Measurements from ENCODE around the gene OR10X1. TPM values are rescaled to one million over a fixed set of nuclear protein-coding genes. Genes with fewer than 3 reads are reported as not detected.

OR10X1 gene
- total RNA-seq, 2 experiments from 2014 or later: not detected

DNA sequence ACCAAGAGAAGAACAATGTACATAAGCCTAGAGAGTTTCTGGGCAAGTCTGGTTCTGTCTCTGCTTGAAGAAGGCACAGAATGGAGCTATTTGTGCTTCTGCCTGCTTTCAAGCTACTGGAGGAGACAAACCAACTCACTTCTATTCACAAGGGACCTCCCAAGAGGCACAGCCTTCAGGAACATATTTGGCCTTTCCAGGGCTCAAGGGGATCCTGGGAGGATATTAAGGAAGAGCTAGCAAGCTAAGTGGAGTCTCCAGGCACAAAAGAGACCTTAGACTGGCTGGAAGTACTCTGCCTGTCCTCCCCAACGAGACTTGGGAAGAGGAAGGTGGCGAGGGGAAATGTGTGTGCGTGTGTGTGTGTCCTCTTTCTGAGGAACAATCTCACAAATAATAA is 25.3 kb downstream of the OR10X1 start, which contains the start of gene OR6Y1:
Gene OR6Y1, minus strand, starts transcription at position 54 of the 400 bp plus-strand sequence. CDS start 6,300 bp downstream, outside the sequence.
- H3K36me3 Mint-ChIP-seq (ENCODE audit: low read depth): no peaks in the 10 kb centered on the region
- H3K4me1 Mint-ChIP-seq: no peaks in the 10 kb centered on the region
- no peak within 1 kb of the TSS for H3K4me3 Mint-ChIP-seq
- ChIA-PET POLR2A (no interaction called here), CTCF (no interaction called here)
- no peak for DNase-seq
- no peak within 1 kb of the TSS for H3K27ac Mint-ChIP-seq
- peaks cover 7% of the 10 kb centered on the region for H3K27me3 Mint-ChIP-seq
- H3K9me3 Mint-ChIP-seq: no peaks in the 10 kb centered on the region

- Mint-ChIP-seq H3K9me3 (no peaks in the 10 kb centered on the region), H3K27me3 (peaks cover 10% of the 10 kb centered on the region), H3K4me3 (no peak overlapping the region), H3K36me3 (ENCODE audit: low read depth) (no peaks in the 10 kb centered on the region), H3K27ac (no peak overlapping the region), H3K4me1 (no peaks in the 10 kb centered on the region)
- no peak for DNase-seq
- ChIA-PET CTCF (no interaction called here), POLR2A (no interaction called here)
These were observed 27.4 kb downstream of the OR10X1 start for GRCh38 chr1:158552296-158552695.

DNA sequence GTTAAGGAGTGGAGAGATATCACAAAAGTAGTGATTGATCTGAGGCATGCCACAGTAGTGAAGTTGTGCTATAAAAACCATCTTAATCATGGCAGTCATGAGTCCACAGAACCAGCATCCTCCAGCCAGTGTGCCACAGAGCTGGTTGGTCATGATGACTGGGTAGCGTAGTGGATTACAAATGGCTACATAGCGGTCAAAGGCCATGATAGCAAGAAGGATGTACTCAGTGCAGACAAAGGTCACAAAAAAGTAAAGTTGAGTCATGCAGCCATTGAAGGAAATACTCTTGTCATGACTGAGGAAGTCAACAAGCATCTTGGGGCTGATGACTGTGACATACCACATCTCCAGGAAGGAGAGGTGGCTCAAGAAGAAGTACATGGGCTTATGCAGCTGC is 32.2 kb downstream of the OR10X1 start:
- H3K27me3 Mint-ChIP-seq: peaks cover 3% of the 10 kb centered on the region

DNA sequence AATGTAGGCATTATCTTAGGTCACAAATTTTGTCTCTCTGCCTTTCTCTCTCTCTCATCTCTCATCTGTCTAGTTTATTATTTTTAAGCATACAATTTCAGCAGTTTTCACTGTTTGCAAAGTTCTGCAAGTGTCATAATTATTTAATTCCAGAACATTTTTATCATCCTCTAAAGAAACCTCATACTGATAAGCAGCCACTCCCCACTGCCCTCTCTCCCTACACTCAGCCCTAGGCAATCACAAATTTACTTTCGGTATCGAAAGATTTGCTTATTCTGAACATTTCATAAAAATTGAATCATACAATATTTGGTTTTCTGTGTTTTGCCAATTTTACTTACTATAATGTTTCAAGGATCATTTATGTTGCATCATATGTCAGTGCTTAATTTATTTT is 42.1 kb downstream of the OR10X1 start:
- Mint-ChIP-seq H3K27ac (no peak overlapping the region), H3K4me1 (no peaks in the 10 kb centered on the region), H3K4me3 (no peak overlapping the region), H3K27me3 (peaks cover 5% of the 10 kb centered on the region), H3K9me3 (no peaks in the 10 kb centered on the region), H3K36me3 (ENCODE audit: low read depth) (no peaks in the 10 kb centered on the region)
- CTCF ChIA-PET: no interaction called here
- POLR2A ChIA-PET: no interaction called here
- DNase-seq: no peak

More for the DNA sequence above, 32.2 kb downstream of the OR10X1 start:
- Mint-ChIP-seq H3K36me3 (ENCODE audit: low read depth) (no peaks in the 10 kb centered on the region), H3K4me3 (no peak overlapping the region), H3K4me1 (no peaks in the 10 kb centered on the region), H3K27ac (no peak overlapping the region), H3K9me3 (no peaks in the 10 kb centered on the region)
- POLR2A ChIA-PET: interaction anchor here (0.6 kb wide), 1 partner anchor 349 kb away, joined by 4 read pairs; no protein-coding TSS in a partner anchor
- CTCF ChIA-PET: no interaction called here
- DNase-seq: no peak

- Mint-ChIP-seq H3K27ac (no peak overlapping the region), H3K36me3 (ENCODE audit: low read depth) (no peaks in the 10 kb centered on the region), H3K27me3 (peaks cover 13% of the 10 kb centered on the region), H3K4me1 (no peaks in the 10 kb centered on the region), H3K9me3 (no peaks in the 10 kb centered on the region), H3K4me3 (no peak overlapping the region)
- no peak for DNase-seq
- ChIA-PET CTCF (no interaction called here), POLR2A (no interaction called here)
These were observed 45.2 kb downstream of the OR10X1 start for GRCh38 chr1:158534496-158534895.

Other genes starting within 250 kb of the OR10X1 start
- gene CD1B, start 248.4 kb downstream of the OR10X1 start, total RNA-seq: not detected
- not detected for gene CD1E, start 226.0 kb downstream of the OR10X1 start, total RNA-seq
- not detected for gene OR10T2, start 180.4 kb downstream of the OR10X1 start, total RNA-seq
- gene OR10K2, start 153.7 kb downstream of the OR10X1 start, total RNA-seq: not detected
- not detected for gene OR10K1, start 118.1 kb downstream of the OR10X1 start, total RNA-seq
- gene OR10R2, start 107.7 kb downstream of the OR10X1 start, total RNA-seq: not detected
- not detected for gene OR6Y1, start 25.5 kb downstream of the OR10X1 start, total RNA-seq
- gene OR6P1, start 9.3 kb downstream of the OR10X1 start, total RNA-seq: not detected
- not detected for gene OR10Z1, start 25.4 kb upstream of the OR10X1 start, total RNA-seq
- gene SPTA1, start 106.8 kb upstream of the OR10X1 start, total RNA-seq: not detected
- gene OR6K2, start 120.8 kb upstream of the OR10X1 start, total RNA-seq: not detected
- not detected for gene OR6K3, start 140.8 kb upstream of the OR10X1 start, total RNA-seq
- gene OR6K6, start 174.8 kb upstream of the OR10X1 start, total RNA-seq: not detected
- not detected for gene OR6N1, start 192.3 kb upstream of the OR10X1 start, total RNA-seq
- gene OR6N2, start 201.3 kb upstream of the OR10X1 start, total RNA-seq: not detected